ENCODE measurements around the gene RUNDC1.

- TF ChIP-seq REST (IDR thresholded peaks at IDR 0.05; ENCODE audit: insufficient read depth in 1 of 2, low read depth in 2 of 2, low read length in 2 of 2) (no peak), SIN3A (IDR thresholded peaks at IDR 0.05; ENCODE audit: borderline replicate concordance, insufficient read depth, low read length) (no peak), POLR2AphosphoS5 (IDR thresholded peaks at IDR 0.05; ENCODE audit: low read depth, low read length) (no peak), TAF1 (IDR thresholded peaks at IDR 0.05; ENCODE audit: borderline replicate concordance, insufficient read depth, low read length) (no peak), FOXP2 (optimal IDR thresholded peaks at IDR 0.05; ENCODE audit: borderline replicate concordance, extremely low read depth, extremely low read length, insufficient read depth) (no peak)
These were observed 26.7 kb upstream of the RUNDC1 start for GRCh38 chr17:42953669-42954068.

All from PFSK-1 (cell line).